ENCODE measurements around the gene NELFE.

DNA sequence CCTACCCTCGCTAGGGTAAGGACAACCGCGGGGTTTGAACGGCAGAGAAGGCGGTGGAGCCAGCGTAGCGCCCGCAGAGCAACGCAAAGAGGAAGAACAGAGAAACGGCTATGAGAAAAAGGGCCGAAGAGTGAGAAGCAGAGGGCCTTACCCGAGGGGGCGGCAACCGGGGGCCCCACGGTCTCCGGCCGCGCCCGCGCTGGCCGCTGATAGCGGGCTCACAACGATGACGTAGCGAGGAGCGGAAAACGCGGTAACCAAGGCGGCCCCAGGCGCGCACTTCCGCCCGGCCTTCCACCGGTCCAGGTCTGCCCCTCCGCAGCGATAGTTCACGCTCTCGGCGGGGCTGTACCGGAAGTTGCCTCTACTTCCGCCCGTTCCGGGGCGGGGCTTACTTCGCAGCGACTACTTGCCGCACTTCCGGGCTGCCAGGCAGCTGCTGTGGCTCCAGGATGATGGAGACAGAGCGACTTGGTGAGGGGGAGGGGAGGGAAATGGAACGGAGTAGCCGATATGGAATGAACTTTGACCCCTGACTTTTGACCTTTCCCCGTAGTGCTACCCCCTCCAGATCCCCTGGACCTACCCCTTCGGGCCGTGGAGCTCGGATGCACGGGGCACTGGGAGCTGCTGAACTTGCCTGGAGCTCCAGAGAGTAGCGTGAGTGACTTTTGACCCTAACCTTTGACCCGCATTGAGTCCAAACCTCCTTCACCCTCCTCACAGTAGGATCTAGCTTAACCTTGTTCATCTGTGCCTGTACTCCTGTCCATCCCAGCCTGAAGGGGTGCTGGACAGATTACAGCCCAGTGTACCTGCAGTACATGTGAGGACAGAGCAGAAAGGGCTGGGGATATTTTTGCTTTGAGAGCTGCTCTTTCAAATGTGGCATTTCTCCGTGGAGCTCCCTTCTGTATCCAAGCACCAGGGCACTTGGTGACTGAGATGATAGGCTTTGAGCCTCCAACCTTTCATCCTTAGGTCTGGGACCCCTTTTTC is at the start of gene NELFE, which contains the start of gene SKIC2:
- TF ChIP-seq E2F1 (CRISPR knock-in tag; IDR thresholded peaks at IDR 0.05) (no peak), GABPB1 (CRISPR knock-in tag; IDR thresholded peaks at IDR 0.05) (peak; percentile 91), TP53 (CRISPR knock-in tag; IDR thresholded peaks at IDR 0.05) (no peak), SP1 (CRISPR knock-in tag; conservative IDR thresholded peaks at IDR 0.05) (peak; percentile 100), TEAD4 (CRISPR knock-in tag; IDR thresholded peaks at IDR 0.05) (no peak), SMAD4 (CRISPR knock-in tag; IDR thresholded peaks at IDR 0.05) (no peak), CREM (CRISPR knock-in tag; IDR thresholded peaks at IDR 0.05) (peak; percentile 98), FOXJ3 (CRISPR knock-in tag; IDR thresholded peaks at IDR 0.05; ENCODE audit: borderline replicate concordance) (no peak)
- TF ChIP-seq, protein P1, sequence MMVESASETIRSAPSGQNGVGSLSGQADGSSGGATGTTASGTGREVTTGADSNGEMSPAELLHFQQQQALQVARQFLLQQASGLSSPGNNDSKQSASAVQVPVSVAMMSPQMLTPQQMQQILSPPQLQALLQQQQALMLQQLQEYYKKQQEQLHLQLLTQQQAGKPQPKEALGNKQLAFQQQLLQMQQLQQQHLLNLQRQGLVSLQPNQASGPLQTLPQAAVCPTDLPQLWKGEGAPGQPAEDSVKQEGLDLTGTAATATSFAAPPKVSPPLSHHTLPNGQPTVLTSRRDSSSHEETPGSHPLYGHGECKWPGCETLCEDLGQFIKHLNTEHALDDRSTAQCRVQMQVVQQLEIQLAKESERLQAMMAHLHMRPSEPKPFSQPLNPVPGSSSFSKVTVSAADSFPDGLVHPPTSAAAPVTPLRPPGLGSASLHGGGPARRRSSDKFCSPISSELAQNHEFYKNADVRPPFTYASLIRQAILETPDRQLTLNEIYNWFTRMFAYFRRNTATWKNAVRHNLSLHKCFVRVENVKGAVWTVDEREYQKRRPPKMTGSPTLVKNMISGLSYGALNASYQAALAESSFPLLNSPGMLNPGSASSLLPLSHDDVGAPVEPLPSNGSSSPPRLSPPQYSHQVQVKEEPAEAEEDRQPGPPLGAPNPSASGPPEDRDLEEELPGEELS (CRISPR knock-in tag; IDR thresholded peaks at IDR 0.05) = no peak
- TF ChIP-seq, protein P2, sequence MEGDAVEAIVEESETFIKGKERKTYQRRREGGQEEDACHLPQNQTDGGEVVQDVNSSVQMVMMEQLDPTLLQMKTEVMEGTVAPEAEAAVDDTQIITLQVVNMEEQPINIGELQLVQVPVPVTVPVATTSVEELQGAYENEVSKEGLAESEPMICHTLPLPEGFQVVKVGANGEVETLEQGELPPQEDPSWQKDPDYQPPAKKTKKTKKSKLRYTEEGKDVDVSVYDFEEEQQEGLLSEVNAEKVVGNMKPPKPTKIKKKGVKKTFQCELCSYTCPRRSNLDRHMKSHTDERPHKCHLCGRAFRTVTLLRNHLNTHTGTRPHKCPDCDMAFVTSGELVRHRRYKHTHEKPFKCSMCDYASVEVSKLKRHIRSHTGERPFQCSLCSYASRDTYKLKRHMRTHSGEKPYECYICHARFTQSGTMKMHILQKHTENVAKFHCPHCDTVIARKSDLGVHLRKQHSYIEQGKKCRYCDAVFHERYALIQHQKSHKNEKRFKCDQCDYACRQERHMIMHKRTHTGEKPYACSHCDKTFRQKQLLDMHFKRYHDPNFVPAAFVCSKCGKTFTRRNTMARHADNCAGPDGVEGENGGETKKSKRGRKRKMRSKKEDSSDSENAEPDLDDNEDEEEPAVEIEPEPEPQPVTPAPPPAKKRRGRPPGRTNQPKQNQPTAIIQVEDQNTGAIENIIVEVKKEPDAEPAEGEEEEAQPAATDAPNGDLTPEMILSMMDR (IDR thresholded peaks at IDR 0.05) = no peak
